ENCODE data around the gene APC2.
"Not testable (repeated sequence)": the region's sequence is repeated elsewhere in the genome, so short reads cannot be mapped to it uniquely, and the experiment has no call there.

The APC2 gene

GRCh38 chr19:1519802-1520201 is 69.9 kb downstream of the APC2 start:
- DNase-seq, result not testable (repeated sequence)

GRCh38 chr19:1520203-1520780 is 70.4 kb downstream of the APC2 start:
- no peak for DNase-seq

GRCh38 chr19:1521636-1522035 is 71.7 kb downstream of the APC2 start:
- no peak for DNase-seq

GRCh38 chr19:1522061-1522460 is 72.1 kb downstream of the APC2 start:
- DNase-seq, result no peak

GRCh38 chr19:1522838-1523237 is 72.9 kb downstream of the APC2 start:
- no peak for DNase-seq
